Naive thymus-derived CD8-positive, alpha-beta T cell (primary cell): ENCODE results near the gene LMF2. TPM values are rescaled to one million over a fixed set of nuclear protein-coding genes. Genes with fewer than 3 reads are reported as not detected.

ENCODE experiments used
- ATAC-seq, 2 donors: fragments of 150-1000 bp; cut with Tn5 transposase in 1 of 2; sonication (Bioruptor Pico), chemical (Tn5 transposase) in 1 of 2; 1 replicate in 1 of 2; 2 replicates in 1 of 2; pipeline ENCODE4 v1.10.0; 2021; ENCODE audit warnings: mild to moderate bottlenecking in 2 of 2, moderate library complexity in 2 of 2
- POLR2A ChIA-PET: fragments of 350-600 bp; sonication (Branson Sonifier 250); formaldehyde crosslinking; loops from one replicate; lab custom pipeline; 2021; ENCODE audit warnings: antibody characterized with exemption; lab: Charles Lee
- DNase-seq, 10 donors: peaks; one replicate each; pipeline versions ENCODE4 v3.0.0 to v3.0.0-alpha.2; 2020 to 2022
- H3K27ac Mint-ChIP-seq, 10 donors: one replicate each; pipeline ENCODE4 v1.8.0; 2020 to 2022; ENCODE audit warnings: mild to moderate bottlenecking in 10 of 10, mixed read lengths in 10 of 10, moderate library complexity in 4 of 10, inconsistent platforms in 1 of 10
- H3K27me3 Mint-ChIP-seq, 5 donors: one replicate each; pipeline ENCODE4 v1.8.0; 2021 to 2022; ENCODE audit warnings: mixed read lengths in 5 of 5
- H3K36me3 Mint-ChIP-seq, 3 donors: one replicate each; pipeline ENCODE4 v1.8.0; 2020 to 2022; ENCODE audit warnings: mixed read lengths in 3 of 3, mild to moderate bottlenecking in 2 of 3, inconsistent platforms in 1 of 3
- H3K4me1 Mint-ChIP-seq, 4 donors: one replicate each; pipeline ENCODE4 v1.8.0; 2021 to 2022; ENCODE audit warnings: mixed read lengths in 4 of 4
- H3K4me3 Mint-ChIP-seq, 10 donors: one replicate each; pipeline ENCODE4 v1.8.0; 2020 to 2022; ENCODE audit warnings: mild to moderate bottlenecking in 10 of 10, mixed read lengths in 10 of 10, moderate library complexity in 6 of 10, inconsistent platforms in 1 of 10
- H3K9me3 Mint-ChIP-seq, 9 donors: one replicate each; pipeline ENCODE4 v1.8.0; 2020 to 2022; ENCODE audit warnings: mixed read lengths in 9 of 9, mild to moderate bottlenecking in 3 of 9, inconsistent platforms in 1 of 9, moderate library complexity in 1 of 9
- polyA plus RNA-seq, 3 donors: library from polyadenylated mRNA; unstranded; fragments of 300-500 nt; fragmentation: Illumina TruSeq; gene quantifications; one replicate each; pipeline ENCODE4 v1.2.3, GENCODE V29; 2021
- total RNA-seq, 8 experiments: library from RNA in 2 of 8; stranded (reverse) in 2 of 8; gene quantifications; one replicate each; pipeline ENCODE4 v1.2.3 and lab custom pipeline; 2021 to 2026

LMF2 gene
- total and polyA plus RNA-seq, 5 experiments from 2014 or later = 15.1 to 128 (median 19.6) TPM

DNA sequence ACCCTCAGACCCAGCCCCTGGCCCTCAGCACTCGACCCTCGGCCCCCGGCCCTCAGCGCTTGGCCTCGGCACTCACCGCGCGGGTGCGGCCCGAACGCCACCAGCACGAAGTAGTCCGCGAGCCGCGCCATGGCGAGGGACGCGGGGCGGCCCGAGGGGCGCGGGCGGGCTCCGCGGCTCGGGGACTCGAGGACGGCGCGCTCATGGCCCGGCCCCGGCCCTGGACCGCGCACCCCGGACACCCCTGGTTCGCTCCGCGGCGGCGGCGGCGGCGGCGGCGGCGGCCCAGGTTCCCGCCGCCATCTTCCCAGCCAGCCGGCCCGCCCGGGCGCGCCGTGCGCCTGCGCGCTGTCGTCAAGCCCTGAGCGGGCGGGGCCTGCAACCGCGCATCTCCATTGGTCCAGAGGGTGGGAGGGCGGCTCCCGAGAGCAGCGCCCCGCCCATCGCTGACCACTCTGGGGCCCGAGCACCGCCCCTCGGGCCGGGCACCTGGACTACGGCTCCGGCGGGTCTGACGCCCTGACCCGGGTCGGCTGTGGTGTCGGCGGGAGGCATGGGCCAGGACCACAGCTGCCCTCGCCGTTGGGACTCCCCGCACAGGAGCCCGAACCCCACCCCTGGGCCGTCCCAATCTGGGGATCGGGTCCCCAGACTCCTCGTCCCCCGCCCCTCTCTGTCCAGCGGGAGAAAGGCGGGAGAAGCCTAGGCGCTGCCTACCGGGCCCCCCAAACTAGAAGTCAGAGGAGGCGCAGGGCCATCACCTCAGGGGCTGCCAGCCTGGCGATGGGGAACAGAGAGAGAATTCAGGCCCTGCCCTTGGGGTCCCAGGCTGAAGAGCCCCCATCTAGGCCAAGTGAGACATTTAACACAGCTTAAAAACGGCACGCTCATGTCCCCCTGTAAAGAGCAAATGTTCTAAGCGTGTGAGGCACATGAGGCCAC lies 32.5 kb downstream of the LMF2 start, which contains the start of gene SBF1:
Gene SBF1 (minus strand): TSS at position 326 of the 942 bp plus-strand sequence. CDS start 195 bp downstream, at position 131.
- DNase-seq (peak; percentile 74 to 91 (median 86)), ATAC-seq (peak; percentile 66)
- H3K4me1 Mint-ChIP-seq = peaks cover 23 to 51% (median 49%) of the 10 kb centered on the region in 4 donors
- H3K4me3 Mint-ChIP-seq = peak within 1 kb of the TSS; percentile 86 to 98 (median 94)
- POLR2A ChIA-PET = interaction anchor here (0.8 to 1.7 kb wide), 3 partner anchors 10 to 33 kb away, joined by 3 to 5 read pairs (median 4); partner anchors contain the start of genes LMF2 and NCAPH2
- H3K27me3 Mint-ChIP-seq = peaks cover 0 to 4% (median 0%) of the 10 kb centered on the region in 5 donors
- H3K36me3 Mint-ChIP-seq = peaks cover 0 to 5% (median 2%) of the 10 kb centered on the region in 3 donors
- peak within 1 kb of the TSS; percentile 89 to 98 (median 96) for H3K27ac Mint-ChIP-seq
- H3K9me3 Mint-ChIP-seq = peaks cover 0 to 2% (median 0%) of the 10 kb centered on the region in 9 donors

DNA sequence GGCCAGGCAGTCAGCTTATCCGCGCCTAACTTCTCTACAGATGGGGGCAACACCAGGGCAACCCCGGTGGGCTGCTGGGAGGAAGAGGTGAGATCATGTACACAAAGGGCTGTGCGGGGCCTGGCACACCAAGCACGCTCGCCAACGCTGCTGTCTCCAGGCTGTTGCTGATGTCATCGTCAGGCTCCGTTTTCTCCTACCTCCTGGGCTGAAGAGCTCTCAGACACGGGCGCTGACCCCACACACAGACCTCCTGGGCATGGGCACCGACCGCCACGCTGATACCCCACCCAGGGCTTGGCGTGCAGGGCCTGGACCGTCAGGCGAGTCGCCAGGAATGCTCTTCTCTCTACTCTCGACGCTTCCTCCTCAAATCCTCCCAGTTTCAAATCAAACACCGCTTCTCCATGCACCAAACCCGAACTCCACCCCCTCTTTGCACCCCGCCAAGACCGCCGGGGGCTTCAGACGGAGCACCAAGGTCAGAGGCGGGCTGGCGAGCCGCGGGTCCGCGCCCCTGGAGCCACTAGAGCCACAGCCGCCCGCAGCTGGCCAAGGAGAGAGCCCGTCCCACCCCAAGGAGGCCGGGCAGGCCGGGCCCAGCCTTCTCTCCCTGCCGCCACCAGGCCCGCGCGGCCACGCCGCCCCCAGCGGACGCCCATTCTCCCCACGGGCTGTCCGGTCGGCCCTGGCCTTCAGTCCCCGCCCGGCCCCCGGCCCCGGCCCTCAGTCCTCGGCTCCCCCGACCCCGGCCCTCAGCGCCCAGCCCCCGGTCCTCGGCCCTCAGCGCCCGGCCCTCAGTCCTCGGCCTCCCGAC lies 33.4 kb downstream of the LMF2 start:
- H3K4me1 Mint-ChIP-seq = peaks cover 23 to 57% (median 52%) of the 10 kb centered on the region in 4 donors
- POLR2A ChIA-PET = interaction anchor here (0.5 to 3.5 kb wide), 12 partner anchors 9 to 147 kb away, joined by 3 to 25 read pairs (median 4); partner anchors contain the start of genes LMF2, NCAPH2, SCO2 and SYCE3

GRCh38 chr22:50473088-50473487 lies 34.4 kb downstream of the LMF2 start:
- peaks cover 28 to 67% (median 62%) of the 10 kb centered on the region in 4 donors for H3K4me1 Mint-ChIP-seq
- DNase-seq (peak in 8 of 10 donors; percentile 47 to 77 (median 55)), ATAC-seq (peak; percentile 9 to 11)
- H3K27me3 Mint-ChIP-seq = no peaks in the 10 kb centered on the region
- H3K27ac Mint-ChIP-seq = peak overlapping the region; percentile 89 to 98 (median 96)
- POLR2A ChIA-PET = interaction anchor here (0.5 to 3.5 kb wide), 11 partner anchors 9 to 148 kb away, joined by 3 to 25 read pairs (median 4); partner anchors contain the start of genes LMF2, NCAPH2, SCO2 and SYCE3
- peak overlapping the region; percentile 86 to 98 (median 94) for H3K4me3 Mint-ChIP-seq
- peaks cover 0 to 9% (median 2%) of the 10 kb centered on the region in 3 donors for H3K36me3 Mint-ChIP-seq
- peaks cover 0 to 2% (median 0%) of the 10 kb centered on the region in 9 donors for H3K9me3 Mint-ChIP-seq

More for the DNA sequence above, 33.4 kb downstream of the LMF2 start:
- DNase-seq (peak in 2 of 10 donors; percentile 19 to 25), ATAC-seq (no peak)
- Mint-ChIP-seq H3K4me3 (peak overlapping the region; percentile 86 to 98 (median 94)), H3K27me3 (no peaks in the 10 kb centered on the region), H3K27ac (peak overlapping the region; percentile 89 to 98 (median 96)), H3K36me3 (peaks cover 0 to 5% (median 2%) of the 10 kb centered on the region in 3 donors), H3K9me3 (peaks cover 0 to 2% (median 0%) of the 10 kb centered on the region in 9 donors)

DNA sequence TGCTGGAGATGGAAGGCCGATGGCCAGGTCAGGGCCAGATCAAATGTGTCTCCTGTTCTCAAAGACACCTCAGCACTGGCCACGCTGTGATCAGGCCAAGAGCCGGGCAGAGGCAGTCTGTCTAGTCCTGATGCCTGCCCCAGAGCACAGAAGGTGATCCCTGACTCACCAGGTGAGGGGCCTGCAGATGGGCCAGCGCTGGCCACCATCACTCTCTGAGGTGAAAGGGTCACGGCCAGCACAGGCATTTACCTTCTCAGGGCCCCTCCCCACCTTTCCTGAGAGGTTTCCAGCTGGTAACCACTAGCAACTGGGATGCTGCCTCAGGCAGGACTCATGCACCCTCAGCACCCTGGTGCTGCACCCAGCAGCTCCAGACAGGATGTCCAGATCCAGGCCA lies 35.5 kb downstream of the LMF2 start:
- ATAC-seq (no peak), DNase-seq (peak in 1 of 10 donors; percentile 3)
- Mint-ChIP-seq H3K27me3 (no peaks in the 10 kb centered on the region), H3K27ac (peak overlapping the region in 9 of 10 donors; percentile 89 to 98 (median 96)), H3K4me1 (peaks cover 33 to 78% (median 69%) of the 10 kb centered on the region in 4 donors), H3K4me3 (peak overlapping the region; percentile 66 to 98 (median 88)), H3K36me3 (peaks cover 0 to 10% (median 2%) of the 10 kb centered on the region in 3 donors), H3K9me3 (peaks cover 0 to 2% (median 0%) of the 10 kb centered on the region in 9 donors)
- POLR2A ChIA-PET = interaction anchor here (1.0 to 3.5 kb wide), 5 partner anchors 26 to 149 kb away, joined by 3 to 25 read pairs (median 5); partner anchors contain the start of genes LMF2 and NCAPH2

DNA sequence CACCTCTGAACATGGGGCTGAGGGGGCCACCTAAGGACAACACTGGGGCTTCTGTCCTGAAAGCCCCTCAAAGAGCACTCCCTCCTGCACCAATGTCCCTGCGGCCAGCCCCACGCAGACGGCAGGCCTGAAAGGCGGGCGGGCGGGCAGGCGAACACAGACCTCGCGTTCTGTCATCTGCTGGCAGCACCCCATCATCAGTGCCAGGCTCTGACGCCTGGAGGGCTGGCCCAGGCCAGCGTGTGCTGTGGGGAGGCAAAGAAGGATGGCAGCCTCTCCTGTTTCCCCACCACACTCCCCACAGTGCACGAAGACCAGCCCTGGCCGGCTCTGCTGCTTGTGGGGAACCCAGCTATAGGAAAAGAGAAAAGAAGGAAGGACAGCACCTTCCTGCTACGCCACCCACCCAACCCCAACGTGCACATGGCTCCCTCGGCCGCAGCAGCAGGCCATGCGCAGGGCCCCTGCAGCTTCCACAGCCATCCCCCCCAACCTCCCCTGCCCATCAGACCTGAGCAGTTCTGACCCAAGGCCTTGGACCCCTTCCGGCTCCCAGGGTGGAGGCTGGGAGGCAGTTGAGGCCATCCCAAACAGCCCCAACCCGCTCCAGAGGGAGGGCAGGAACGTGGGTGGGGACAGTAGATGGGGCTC lies 36.2 kb downstream of the LMF2 start:
- peaks cover 0 to 16% (median 2%) of the 10 kb centered on the region in 3 donors for H3K36me3 Mint-ChIP-seq
- peaks cover 38 to 85% (median 74%) of the 10 kb centered on the region in 4 donors for H3K4me1 Mint-ChIP-seq
- POLR2A ChIA-PET = interaction anchor here (0.9 to 4.1 kb wide), 12 partner anchors 9 to 220 kb away, joined by 3 to 29 read pairs (median 6); partner anchors contain the start of genes ADM2, LMF2, NCAPH2 and SCO2
- peak overlapping the region; percentile 75 to 98 (median 86) for H3K4me3 Mint-ChIP-seq
- H3K27ac Mint-ChIP-seq = peak overlapping the region; percentile 88 to 98 (median 96)
- DNase-seq (peak in 3 of 10 donors; percentile 21 to 54 (median 23)), ATAC-seq (no peak)
- H3K9me3 Mint-ChIP-seq = peaks cover 0 to 2% (median 0%) of the 10 kb centered on the region in 9 donors
- no peaks in the 10 kb centered on the region for H3K27me3 Mint-ChIP-seq

- peak overlapping the region; percentile 75 to 98 (median 86) for H3K4me3 Mint-ChIP-seq
- peaks cover 40 to 89% (median 77%) of the 10 kb centered on the region in 4 donors for H3K4me1 Mint-ChIP-seq
- no peaks in the 10 kb centered on the region for H3K27me3 Mint-ChIP-seq
- POLR2A ChIA-PET = interaction anchor here (0.5 to 6.2 kb wide), 27 partner anchors 9 to 280 kb away, joined by 3 to 92 read pairs (median 5); partner anchors contain the start of genes ADM2, LMF2, NCAPH2 and SCO2
- DNase-seq (peak in 1 of 10 donors; percentile 5), ATAC-seq (no peak)
- H3K36me3 Mint-ChIP-seq = peaks cover 0 to 22% (median 2%) of the 10 kb centered on the region in 3 donors
- peaks cover 0 to 2% (median 0%) of the 10 kb centered on the region in 9 donors for H3K9me3 Mint-ChIP-seq
- peak overlapping the region; percentile 88 to 98 (median 96) for H3K27ac Mint-ChIP-seq
Measured at GRCh38 chr22:50470491-50470890, 37.0 kb downstream of the LMF2 start.

DNA sequence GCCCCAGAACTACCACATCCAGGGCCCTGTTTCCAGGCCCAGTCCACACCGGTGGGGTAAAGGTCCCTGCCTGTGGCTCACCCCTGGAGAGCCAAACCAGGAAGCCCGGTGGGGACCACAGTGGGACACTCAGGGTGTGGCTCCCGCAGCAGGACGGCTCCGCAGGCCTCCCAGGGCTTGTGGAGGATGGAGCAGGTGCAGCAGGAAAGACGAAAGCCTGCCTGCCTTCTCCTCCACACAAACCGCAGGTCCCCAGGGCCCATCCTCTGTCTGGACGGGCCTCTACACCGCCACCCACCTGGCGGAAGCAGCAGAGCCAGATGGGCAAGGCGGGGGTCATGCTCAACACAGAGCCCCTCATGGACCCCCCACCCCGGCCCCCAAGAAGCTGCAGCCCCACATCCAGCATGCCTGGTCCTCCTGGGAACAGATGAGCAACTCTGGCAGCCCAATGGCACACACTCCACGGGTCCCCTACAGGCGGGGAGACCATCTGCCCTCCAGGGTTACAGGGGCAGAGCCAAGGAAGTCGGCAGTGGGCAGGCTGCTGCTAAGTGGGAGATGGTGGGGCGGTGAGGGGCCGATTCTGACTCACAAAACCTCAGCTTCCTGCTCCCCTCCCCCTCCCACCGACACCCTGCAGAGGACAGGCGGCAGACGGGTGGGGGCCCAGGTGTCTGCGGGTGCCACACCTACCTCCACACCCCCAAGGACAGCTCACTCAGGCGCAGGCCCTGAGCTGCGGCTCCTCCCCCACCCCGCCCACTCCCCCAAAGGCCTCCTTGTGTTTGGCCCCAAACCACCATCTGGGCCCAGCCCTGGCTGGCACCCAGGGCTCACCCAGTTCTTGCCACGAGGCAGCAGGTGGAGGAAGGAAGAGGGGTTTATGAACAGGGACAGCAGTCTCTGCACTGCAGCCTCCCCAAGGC lies 37.9 kb downstream of the LMF2 start:
- POLR2A ChIA-PET = interaction anchor here (0.5 to 6.2 kb wide), 34 partner anchors 8 to 385 kb away, joined by 3 to 92 read pairs (median 4); partner anchors contain the start of genes ADM2, LMF2, MIOX and NCAPH2
- Mint-ChIP-seq H3K36me3 (peaks cover 0 to 28% (median 2%) of the 10 kb centered on the region in 3 donors), H3K9me3 (peaks cover 0 to 2% (median 0%) of the 10 kb centered on the region in 9 donors), H3K27me3 (no peaks in the 10 kb centered on the region), H3K4me3 (peak overlapping the region; percentile 75 to 98 (median 86)), H3K4me1 (peaks cover 40 to 86% (median 74%) of the 10 kb centered on the region in 4 donors), H3K27ac (peak overlapping the region; percentile 88 to 98 (median 96))
- DNase-seq (peak; percentile 87 to 100 (median 96)), ATAC-seq (peak; percentile 78 to 87)

DNA sequence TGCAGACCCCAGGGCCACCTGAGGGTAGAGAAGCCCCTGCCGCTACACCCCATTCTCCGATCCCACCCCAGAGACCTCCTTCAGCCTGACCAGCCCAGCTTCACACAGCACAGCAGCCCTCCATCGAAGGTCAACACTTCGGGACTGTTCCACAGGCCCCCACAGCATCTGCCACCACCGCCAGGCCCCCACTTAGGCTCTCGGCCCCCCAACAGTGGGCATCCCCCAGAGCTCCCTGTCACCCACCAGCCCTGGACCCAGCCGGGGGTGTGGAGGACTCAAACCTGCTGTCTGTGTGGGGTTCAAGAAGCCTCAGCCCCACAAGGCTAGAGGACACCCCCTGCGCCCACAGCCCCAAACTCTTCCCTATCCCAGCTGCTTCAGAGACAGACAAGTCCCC lies 38.9 kb downstream of the LMF2 start:
- Mint-ChIP-seq H3K27ac (peak overlapping the region; percentile 88 to 98 (median 94)), H3K4me3 (peak overlapping the region; percentile 75 to 98 (median 86)), H3K27me3 (no peaks in the 10 kb centered on the region), H3K9me3 (no peaks in the 10 kb centered on the region), H3K4me1 (peaks cover 35 to 78% (median 69%) of the 10 kb centered on the region in 4 donors), H3K36me3 (peaks cover 0 to 38% (median 4%) of the 10 kb centered on the region in 3 donors)
- POLR2A ChIA-PET = interaction anchor here (0.7 to 6.2 kb wide), 15 partner anchors 9 to 278 kb away, joined by 3 to 92 read pairs (median 9); partner anchors contain the start of genes ADM2, LMF2, NCAPH2 and SCO2
- ATAC-seq = no peak
- no peak for DNase-seq

- peak overlapping the region; percentile 15 to 93 (median 70) for H3K4me3 Mint-ChIP-seq
- POLR2A ChIA-PET = interaction anchor here (0.5 to 6.2 kb wide), 19 partner anchors 10 to 273 kb away, joined by 3 to 92 read pairs (median 8); partner anchors contain the start of genes ADM2, LMF2, NCAPH2 and SCO2
- peak overlapping the region; percentile 88 to 98 (median 94) for H3K27ac Mint-ChIP-seq
- DNase-seq (no peak), ATAC-seq (no peak)
- no peaks in the 10 kb centered on the region for H3K9me3 Mint-ChIP-seq
- H3K36me3 Mint-ChIP-seq = peaks cover 0 to 41% (median 8%) of the 10 kb centered on the region in 3 donors
- no peaks in the 10 kb centered on the region for H3K27me3 Mint-ChIP-seq
- H3K4me1 Mint-ChIP-seq = peaks cover 31 to 71% (median 62%) of the 10 kb centered on the region in 4 donors
Measured at GRCh38 chr22:50467773-50468440, 39.6 kb downstream of the LMF2 start.
